Chondrocyte (in vitro differentiated cells): ENCODE results near the gene SLC22A7. TPM values are rescaled to one million over a fixed set of nuclear protein-coding genes. Genes with fewer than 3 reads are reported as not detected.

Experiments used
- DNase-seq: peaks from one replicate; pipeline ENCODE4 v3.0.0; 2021; ENCODE audit warnings: mixed read lengths, low spot score
- H3K27ac Mint-ChIP-seq: one replicate; pipeline ENCODE4 v1.8.0; 2021; ENCODE audit warnings: mild to moderate bottlenecking, moderate library complexity, mixed read lengths; ENCODE audit not compliant: unreplicated experiment
- H3K27me3 Mint-ChIP-seq: 2 replicates; pipeline ENCODE4 v1.8.0; 2021; ENCODE audit warnings: low read depth, mixed read lengths
- H3K36me3 Mint-ChIP-seq: 2 replicates; pipeline ENCODE4 v1.8.0; 2021; ENCODE audit warnings: low read depth, mixed read lengths
- H3K4me1 Mint-ChIP-seq: 2 replicates; pipeline ENCODE4 v1.8.0; 2021; ENCODE audit warnings: low read depth, mild to moderate bottlenecking, mixed read lengths
- H3K4me3 Mint-ChIP-seq: one replicate; pipeline ENCODE4 v1.8.0; 2021; ENCODE audit warnings: mild to moderate bottlenecking, moderate library complexity, mixed read lengths; ENCODE audit not compliant: unreplicated experiment
- H3K9me3 Mint-ChIP-seq: 2 replicates; pipeline ENCODE4 v1.8.0; 2021; ENCODE audit warnings: low read depth, mixed read lengths
- total RNA-seq: library from RNA; stranded (reverse); gene quantifications from 3 replicates; pipeline ENCODE4 v1.2.1, GENCODE V29; 2021
- TF ChIP-seq, protein P1 (sequence below): fragments of 200-600 bp; sonication (generic); IDR thresholded peaks from 2 replicates; pipeline ENCODE4 v1.5.0; 2021; ENCODE audit warnings: antibody characterized with exemption, mild to moderate bottlenecking, moderate library complexity

Gene SLC22A7
- total RNA-seq, 1 donor from 2014 or later, result not detected

DNA sequence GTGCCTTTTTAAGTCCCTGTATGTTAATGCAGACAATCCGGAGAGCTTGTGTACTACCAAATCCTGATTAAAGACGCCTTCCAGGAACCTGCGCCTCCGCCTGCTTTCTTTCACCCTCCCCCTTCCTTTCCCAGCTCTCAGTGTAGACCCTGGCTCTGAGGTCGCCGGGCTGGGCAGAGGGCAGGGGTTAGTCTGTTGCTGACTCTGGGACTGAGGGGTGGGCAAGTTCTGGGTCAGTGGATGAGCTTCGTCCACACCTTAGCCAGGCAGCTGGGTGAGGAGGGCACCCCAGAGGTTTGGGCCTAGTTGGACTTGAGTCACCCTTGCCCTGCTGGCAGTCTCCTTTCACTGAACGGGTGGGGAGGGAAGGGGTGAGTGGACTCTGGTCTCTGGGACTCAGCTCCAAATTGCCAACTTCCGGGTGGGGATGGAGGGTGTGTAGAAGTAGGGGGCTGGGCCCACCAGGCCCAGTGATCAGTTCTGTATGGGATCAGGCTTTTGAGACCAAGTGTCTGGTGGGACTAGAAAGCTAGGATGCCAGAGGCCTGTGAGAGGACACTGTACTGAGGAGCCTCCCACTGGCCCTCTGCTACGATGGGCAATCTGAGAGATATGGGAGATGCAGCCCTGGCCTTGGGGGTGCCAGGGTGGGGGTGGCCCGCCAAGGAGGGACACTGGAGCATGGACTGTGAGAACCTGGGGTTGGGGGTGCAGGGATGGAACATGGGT is 21.3 kb upstream of the SLC22A7 start:
- Mint-ChIP-seq H3K27me3 (peaks cover 25% of the 10 kb centered on the region), H3K9me3 (no peaks in the 10 kb centered on the region), H3K27ac (no peak overlapping the region), H3K4me3 (no peak overlapping the region), H3K4me1 (peaks cover 18% of the 10 kb centered on the region), H3K36me3 (no peaks in the 10 kb centered on the region)
- DNase-seq, result no peak
- TF ChIP-seq, protein P1, sequence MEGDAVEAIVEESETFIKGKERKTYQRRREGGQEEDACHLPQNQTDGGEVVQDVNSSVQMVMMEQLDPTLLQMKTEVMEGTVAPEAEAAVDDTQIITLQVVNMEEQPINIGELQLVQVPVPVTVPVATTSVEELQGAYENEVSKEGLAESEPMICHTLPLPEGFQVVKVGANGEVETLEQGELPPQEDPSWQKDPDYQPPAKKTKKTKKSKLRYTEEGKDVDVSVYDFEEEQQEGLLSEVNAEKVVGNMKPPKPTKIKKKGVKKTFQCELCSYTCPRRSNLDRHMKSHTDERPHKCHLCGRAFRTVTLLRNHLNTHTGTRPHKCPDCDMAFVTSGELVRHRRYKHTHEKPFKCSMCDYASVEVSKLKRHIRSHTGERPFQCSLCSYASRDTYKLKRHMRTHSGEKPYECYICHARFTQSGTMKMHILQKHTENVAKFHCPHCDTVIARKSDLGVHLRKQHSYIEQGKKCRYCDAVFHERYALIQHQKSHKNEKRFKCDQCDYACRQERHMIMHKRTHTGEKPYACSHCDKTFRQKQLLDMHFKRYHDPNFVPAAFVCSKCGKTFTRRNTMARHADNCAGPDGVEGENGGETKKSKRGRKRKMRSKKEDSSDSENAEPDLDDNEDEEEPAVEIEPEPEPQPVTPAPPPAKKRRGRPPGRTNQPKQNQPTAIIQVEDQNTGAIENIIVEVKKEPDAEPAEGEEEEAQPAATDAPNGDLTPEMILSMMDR, result no peak

- no peak for DNase-seq
- Mint-ChIP-seq H3K4me3 (no peak overlapping the region), H3K27ac (no peak overlapping the region), H3K9me3 (no peaks in the 10 kb centered on the region), H3K27me3 (peaks cover 24% of the 10 kb centered on the region), H3K36me3 (no peaks in the 10 kb centered on the region), H3K4me1 (peaks cover 18% of the 10 kb centered on the region)
- TF ChIP-seq, protein P1, result no peak
These were observed 20.8 kb upstream of the SLC22A7 start for GRCh38 chr6:43277306-43277642.

- TF ChIP-seq, protein P1, result no peak
- Mint-ChIP-seq H3K36me3 (no peaks in the 10 kb centered on the region), H3K4me1 (peaks cover 18% of the 10 kb centered on the region), H3K27ac (no peak overlapping the region), H3K9me3 (no peaks in the 10 kb centered on the region), H3K27me3 (peaks cover 27% of the 10 kb centered on the region), H3K4me3 (no peak overlapping the region)
- no peak for DNase-seq
These were observed 20.2 kb upstream of the SLC22A7 start for GRCh38 chr6:43277643-43278523.

- Mint-ChIP-seq H3K4me1 (peaks cover 18% of the 10 kb centered on the region), H3K4me3 (no peak overlapping the region), H3K27me3 (peaks cover 23% of the 10 kb centered on the region), H3K36me3 (no peaks in the 10 kb centered on the region), H3K27ac (no peak overlapping the region), H3K9me3 (no peaks in the 10 kb centered on the region)
- TF ChIP-seq, protein P1, result no peak
- DNase-seq, result no peak
These were observed 19.5 kb upstream of the SLC22A7 start for GRCh38 chr6:43278524-43279078.

- Mint-ChIP-seq H3K27me3 (peaks cover 14% of the 10 kb centered on the region), H3K36me3 (no peaks in the 10 kb centered on the region), H3K9me3 (no peaks in the 10 kb centered on the region), H3K4me1 (peaks cover 16% of the 10 kb centered on the region), H3K4me3 (no peak overlapping the region), H3K27ac (no peak overlapping the region)
- DNase-seq, result no peak
- TF ChIP-seq, protein P1, result no peak
These were observed 17.8 kb upstream of the SLC22A7 start for GRCh38 chr6:43280234-43280633.
